Left ventricle myocardium superior (tissue), 1 donor: ENCODE data around the gene ADM2. TPM values are rescaled to one million over a fixed set of nuclear protein-coding genes. Genes with fewer than 3 reads are reported as not detected.

Experiments used
- ATAC-seq: fragments of 200-7000 bp; cut with Tn5 transposase; one replicate; pipeline ENCODE4 v1.9.1; 2020; ENCODE audit warnings: mild to moderate bottlenecking, moderate library complexity
- DNase-seq: peaks from one replicate; pipeline ENCODE4 v3.0.0-alpha.2; 2020
- intact Hi-C: fragments of 100-400 bp; cut with micrococcal nuclease; formaldehyde crosslinking; loops from one replicate; pipeline ENCODE4 v1.11.0; 2022
- total RNA-seq: library from RNA; stranded (reverse); fragmentation: NEBNext Ultra II Directional; extraction: Animal tissue kit (Norgen Biotek cat#: 25700); gene quantifications from one replicate; pipeline ENCODE4 v1.2.1, GENCODE V29; 2021
- donor health status: DM: no; HTN: yes; CAD: no; lungs with severe emphysema.

Gene ADM2
- total RNA-seq, 1 donor from 2014 or later = not detected

DNA sequence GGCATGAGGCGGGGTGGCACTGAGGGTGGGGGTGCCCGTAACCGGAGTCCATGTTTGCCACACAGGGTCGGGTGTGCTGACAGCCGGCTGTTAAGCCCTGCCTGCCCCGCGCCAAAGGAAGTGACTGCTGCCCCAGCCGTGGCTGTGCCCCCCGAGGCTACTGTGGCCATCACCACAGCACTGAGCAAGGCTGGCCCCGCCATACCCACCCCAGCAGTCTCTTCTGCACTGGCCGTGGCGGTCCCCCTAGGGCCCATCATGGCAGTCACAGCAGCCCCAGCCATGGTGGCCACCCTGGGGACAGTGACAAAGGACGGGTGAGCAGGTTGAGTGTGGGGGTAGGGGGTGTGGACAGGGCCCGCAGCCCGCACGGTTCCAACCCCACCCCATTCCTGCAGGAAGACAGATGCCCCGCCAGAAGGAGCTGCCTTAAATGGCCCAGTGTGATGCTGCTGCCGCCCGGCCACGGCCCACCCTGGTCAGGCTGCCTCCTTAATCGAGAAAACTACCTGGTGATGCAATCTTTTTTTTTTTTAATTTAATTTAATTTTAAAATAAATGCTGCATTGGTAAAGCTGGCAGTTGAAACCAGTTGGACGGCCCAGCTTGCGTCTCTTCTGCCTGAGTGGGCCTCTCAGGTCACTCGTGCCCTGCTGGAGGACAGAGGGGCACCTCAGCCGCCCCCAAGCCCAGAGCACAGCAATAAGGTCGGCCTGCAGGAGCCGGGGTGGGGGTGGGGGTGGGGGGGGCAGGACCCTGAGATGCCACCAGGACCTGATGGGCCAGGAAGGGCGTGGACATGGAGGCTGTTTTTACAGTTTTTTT lies 37.3 kb upstream of the ADM2 start:
- ATAC-seq (peak; percentile 6), DNase-seq (no peak)
- intact Hi-C loops = no loop called here

- no peak for ATAC-seq
- intact Hi-C loops = no loop called here
- no peak for DNase-seq
Measured at GRCh38 chr22:50444663-50445062, 36.7 kb upstream of the ADM2 start.

DNA sequence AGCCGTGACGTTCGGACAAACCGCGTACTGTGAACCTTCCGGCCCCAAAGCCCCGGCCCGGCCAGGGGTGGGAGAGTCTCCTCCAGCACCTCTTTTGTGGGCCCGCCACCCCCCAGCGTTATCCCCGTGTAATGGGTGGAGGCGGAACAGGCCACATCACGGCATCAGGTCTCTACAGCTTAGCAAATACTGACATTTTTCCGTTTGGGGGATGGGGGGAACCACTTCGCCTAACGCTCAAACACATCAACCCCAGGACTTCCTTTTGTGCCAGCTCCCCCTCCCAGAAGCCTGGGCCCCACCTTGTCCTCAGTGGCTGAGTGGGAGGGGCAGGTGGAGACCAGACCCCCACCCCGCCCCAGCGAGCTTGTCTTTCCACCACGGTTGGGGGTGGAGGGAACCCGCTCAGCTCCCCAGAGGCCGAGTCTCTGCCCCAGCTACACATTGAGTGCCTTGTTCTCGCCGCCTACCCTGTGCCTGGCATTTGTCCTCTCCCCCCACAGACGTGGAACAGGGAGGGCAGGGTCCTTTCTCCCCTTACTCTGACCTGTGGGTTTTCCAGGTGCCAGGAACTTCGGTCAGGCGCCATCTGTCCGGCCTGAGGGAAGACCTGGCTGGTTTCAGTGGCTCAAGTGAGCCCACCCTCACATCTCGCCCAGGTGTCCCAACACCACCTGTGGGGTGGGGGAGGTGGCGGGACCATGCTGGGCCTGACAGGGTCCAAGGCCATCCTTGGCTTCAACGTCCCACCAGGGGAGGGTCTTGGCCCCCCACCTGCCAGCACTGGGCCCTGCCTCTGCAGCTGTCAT lies 36.1 kb upstream of the ADM2 start:
- ATAC-seq (no peak), DNase-seq (no peak)
- intact Hi-C loops = no loop called here

DNA sequence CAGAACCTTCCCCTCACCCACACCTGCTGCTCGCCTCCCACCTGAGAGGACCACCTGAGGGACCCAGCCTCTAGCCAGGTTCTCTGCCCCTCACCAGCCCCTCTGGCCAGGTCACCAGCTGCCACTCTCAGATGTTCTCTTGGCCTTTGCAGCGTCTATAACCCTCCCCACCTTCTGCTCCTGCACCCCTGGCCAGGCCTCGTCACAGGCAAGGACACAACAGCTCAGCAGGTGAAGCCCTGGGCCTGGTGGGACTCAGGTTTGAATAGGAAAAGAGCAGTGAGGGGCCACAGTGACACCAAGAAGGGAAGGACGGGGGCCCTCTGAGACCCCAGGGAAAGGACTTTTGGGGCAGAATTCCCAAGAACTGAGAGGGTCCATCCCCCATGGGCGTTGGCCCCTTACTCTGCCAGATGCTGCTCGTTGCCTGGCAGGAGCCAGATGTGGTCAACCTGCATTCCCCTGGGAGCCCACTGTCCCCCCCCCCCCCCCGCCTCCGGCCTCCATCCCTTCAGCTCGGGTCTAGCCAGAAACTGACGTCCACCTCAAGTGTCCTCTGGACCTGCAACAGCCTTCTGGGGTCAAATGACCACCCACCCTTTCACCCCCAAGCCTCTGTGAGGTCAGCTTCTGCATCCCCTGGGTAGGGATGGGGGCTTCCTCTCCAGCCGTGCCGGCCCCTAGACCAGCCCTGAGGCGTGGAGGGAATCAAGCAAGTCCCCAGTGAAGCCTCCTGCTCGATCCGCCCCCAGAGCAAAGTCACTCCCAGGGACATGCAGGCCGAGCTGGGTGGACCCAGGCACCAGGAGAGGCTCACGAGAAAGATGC lies 35.2 kb upstream of the ADM2 start:
- DNase-seq (no peak), ATAC-seq (no peak)
- intact Hi-C loops = no loop called here

DNA sequence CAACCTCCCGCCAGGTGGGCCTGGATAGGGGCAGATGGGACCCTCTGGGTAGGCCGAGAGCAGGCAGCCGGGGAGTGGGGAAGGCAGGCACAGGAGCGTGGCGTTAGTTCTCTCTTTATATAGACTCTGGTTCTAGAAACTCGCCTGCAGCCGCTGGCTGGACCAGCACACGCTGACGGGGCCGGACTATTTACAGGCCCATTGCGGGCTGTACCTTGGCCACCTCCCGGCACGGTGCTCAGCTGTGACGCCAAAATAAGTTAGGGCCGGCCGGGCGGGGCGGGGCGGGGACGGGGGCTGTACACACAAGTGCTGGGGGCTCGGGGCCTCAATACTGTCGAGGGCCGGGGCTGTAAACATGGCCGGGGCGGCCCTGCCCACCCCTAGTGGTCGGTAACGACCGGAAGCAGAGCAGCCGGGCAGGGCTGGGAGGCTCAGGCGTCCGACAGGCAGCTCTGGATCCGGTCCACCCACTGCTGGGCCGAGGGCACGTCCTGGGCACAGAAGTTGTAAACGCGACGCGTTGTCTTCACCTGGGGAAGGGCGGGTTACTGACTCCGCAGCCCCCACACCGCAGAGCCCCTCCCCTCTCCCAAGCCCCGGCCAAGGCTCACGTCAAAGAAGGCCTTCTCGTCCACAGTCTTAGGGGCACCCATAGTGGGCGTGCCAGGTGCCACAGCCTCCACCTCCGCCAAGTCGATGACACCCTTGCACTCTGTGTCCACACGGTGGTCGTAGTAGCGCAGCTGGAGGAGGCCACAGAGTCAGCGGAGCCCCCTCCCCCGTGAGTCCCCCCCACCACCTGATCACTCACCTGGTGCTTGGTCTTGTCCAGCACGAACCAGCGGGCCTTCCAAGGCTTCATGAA lies 34.4 kb upstream of the ADM2 start:
- peak; percentile 4 for ATAC-seq
- DNase-seq = no peak

GRCh38 chr22:50447576-50448551 lies 33.5 kb upstream of the ADM2 start:
- intact Hi-C loops = no loop called here
- no peak for ATAC-seq
- DNase-seq = no peak

More for the DNA sequence above, 34.4 kb upstream of the ADM2 start:
- intact Hi-C loops = no loop called here

DNA sequence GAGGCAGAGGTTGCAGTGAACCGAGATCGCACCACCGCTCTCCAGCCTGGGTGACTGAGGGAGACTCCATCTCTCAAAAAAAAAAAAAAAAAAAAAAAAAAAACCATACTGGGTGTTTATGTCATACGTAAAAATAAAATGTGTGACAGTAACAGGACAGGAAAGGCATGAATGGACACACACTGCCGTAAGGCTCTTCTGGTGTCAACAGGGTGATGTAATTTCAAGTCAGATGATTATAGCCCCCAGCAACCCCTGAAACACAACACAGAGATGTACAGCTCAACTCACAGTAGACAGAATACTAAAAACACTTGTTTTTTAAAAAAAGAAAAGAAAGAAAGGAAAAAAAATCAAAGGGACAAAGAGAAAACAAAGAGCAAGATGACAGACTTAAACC lies 28.7 kb upstream of the ADM2 start:
- no peak for DNase-seq
- ATAC-seq = no peak
- intact Hi-C loops = no loop called here

DNA sequence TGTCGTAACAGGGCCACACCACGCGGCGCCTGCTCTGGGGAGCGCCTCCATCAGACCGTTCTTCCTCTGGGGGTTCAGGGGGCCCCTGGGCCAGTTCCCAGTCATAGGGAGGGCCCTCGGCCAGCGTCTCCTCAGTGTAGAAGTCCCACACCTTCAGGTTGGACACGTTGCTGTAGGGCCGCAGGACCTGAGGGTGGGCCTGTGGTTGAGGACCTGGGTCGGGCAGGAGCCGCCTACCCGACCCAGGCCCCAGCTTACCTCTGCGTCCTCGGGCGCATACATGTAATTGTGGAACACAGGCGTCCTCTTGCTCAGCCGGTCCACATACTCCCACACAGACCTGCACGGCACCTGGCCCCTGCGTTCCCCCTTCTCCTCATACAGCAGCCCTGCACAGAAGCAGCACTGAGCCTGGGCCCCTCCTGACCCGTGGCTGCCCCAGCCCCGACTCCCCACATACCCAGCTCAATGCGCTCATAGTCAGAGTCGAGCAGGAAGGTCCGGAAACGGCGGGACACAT lies 26.7 kb upstream of the ADM2 start:
- intact Hi-C loops = no loop called here
- DNase-seq (no peak), ATAC-seq (no peak)

GRCh38 chr22:50455201-50455600 lies 26.1 kb upstream of the ADM2 start:
- intact Hi-C loops = no loop called here
- DNase-seq = no peak
- ATAC-seq = no peak

GRCh38 chr22:50456026-50456425 lies 25.3 kb upstream of the ADM2 start:
- intact Hi-C loops = no loop called here
- no peak for ATAC-seq

DNA sequence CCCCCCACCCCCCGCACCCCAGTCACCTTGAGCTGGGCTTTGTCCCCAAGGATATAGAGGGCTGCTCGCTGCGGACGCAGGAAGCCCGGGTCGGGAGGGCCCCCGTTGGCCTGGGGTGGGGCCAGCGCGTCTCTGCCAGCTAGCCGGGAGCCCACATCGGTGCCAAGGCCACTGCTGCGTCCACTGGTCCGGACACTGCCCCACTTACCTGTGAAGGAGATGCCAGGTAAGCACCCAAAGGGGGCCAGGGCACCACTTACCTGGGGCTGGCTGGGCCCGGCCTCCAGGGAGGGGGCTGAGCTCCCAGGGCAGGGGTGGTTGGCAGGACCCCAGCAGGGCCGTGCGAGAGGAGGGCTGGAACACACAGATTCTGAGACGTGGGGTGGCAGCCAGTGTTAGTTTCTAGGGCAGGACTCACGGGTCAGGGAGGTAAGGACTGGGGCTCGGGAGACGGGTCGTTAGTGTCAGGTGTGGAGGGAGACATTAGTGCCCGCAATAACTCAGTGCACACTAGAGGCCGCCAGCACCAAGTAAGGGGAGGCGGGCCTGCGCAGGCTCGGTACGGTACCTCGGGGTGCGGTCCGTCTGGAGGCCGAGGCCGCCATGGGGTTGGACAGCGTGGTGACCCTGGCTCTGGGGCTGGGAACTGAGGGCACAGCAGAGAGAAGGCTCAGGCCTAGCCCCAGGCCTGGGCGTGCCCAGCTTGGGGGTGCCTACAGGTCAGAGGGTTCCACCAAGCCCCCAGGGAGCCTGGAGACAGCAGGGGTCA lies 24.7 kb upstream of the ADM2 start:
- DNase-seq (no peak), ATAC-seq (no peak)
- intact Hi-C loops = no loop called here

More at GRCh38 chr22:50456026-50456425, 25.3 kb upstream of the ADM2 start:
- no peak for DNase-seq

- DNase-seq (no peak), ATAC-seq (no peak)
- intact Hi-C loops = no loop called here
Measured at GRCh38 chr22:50459016-50459415, 22.3 kb upstream of the ADM2 start.

DNA sequence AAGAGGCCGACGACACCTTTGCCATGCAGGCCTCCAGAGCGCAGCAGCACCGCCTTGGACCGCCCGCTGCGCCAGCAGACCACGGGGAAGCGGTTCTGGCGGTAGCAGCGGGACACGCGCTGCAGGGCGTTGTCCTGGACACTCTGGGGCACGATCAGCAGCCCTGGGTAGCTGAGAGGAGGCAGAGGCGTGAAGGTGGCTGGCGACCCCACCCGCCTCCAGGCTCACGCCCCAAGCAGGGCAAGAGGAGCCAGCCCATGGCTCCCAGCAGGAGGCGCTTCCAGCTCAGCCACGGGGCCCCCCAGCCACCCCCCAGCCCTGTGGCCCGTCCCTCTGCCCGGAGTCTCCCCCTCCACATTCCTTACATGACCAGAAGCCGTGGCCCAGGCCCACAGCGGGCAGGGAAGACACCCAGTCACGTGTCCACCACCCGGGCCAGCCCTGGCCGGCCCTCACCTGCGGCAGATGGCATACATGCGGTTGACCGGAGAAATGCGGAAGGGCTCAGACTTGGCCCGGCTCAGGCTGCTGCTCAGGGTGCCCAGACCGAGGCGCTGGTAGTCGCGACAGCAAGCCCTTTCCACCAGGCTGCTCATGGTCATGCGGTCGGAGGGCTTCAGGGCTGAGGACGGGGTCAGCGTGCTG lies 21.7 kb upstream of the ADM2 start:
- intact Hi-C loops = no loop called here
- ATAC-seq (no peak), DNase-seq (no peak)

DNA sequence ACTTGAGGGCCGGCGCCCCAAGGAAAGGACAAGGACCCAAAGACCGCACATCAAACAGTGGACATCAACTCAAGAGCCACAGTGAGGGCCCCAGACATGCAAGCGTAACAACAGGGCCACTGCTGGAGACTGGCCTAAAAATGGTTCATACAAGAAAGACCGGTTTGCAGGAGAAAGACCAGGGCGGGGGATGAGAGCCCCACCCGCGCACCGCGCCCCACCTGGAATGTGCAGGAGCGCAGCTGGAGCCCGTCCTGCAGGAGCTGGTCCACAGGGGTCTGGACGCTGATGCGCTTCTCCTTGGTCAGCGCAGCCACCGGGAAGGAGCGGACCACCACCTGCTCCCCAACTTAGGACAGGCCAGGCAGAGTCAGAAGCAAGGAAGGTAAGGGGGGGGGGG lies 20.4 kb upstream of the ADM2 start:
- DNase-seq = no peak
- intact Hi-C loops = no loop called here
- ATAC-seq = no peak

- intact Hi-C loops = no loop called here
- DNase-seq (no peak), ATAC-seq (no peak)
Measured at GRCh38 chr22:50461536-50461935, 19.8 kb upstream of the ADM2 start.

- no peak for ATAC-seq
- DNase-seq = no peak
- intact Hi-C loops = no loop called here
Measured at GRCh38 chr22:50461979-50462540, 19.3 kb upstream of the ADM2 start.
